Measurements from ENCODE around the gene CPXM2.

CPXM2 gene

DNA sequence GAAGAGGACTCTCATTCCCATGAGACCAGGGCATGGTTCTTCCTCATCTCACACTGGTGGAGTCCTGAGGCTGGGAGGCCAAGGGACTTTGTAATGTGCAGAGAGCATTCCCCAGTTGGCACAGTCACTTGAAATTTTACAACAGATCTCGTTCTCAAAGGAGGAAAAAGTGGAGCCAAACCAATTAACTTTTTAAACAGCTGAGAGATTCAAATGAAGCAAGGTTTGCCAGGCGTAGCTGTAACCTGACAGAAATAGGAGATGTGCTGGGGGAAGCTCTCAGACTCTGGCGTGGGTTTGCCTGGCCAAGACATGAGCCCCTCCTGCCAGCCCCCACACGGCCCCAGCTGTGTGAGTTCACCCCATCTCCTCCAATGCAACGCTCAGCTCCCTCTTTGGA is 12.0 kb upstream of the CPXM2 start:
- DNase-seq = no peak

DNA sequence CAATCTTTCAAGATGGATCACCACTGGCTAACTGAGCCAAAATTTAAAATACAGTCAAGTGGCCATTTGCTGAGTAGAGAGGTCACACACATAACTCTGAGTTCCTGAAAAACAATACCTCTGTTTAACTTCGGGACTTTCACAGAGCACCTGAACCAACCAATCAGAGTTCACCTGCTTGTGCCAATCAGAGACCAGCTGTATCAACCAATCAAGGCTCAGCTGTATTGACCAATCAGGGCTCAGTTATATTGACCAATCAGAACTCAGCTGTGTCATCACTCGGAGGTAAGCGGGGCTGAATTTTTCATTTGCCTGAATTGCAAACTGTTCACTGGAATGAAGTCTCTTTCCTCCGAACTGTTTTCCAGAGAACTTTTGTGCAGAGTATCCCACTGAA is 10.0 kb upstream of the CPXM2 start:
- no peak for DNase-seq

DNA sequence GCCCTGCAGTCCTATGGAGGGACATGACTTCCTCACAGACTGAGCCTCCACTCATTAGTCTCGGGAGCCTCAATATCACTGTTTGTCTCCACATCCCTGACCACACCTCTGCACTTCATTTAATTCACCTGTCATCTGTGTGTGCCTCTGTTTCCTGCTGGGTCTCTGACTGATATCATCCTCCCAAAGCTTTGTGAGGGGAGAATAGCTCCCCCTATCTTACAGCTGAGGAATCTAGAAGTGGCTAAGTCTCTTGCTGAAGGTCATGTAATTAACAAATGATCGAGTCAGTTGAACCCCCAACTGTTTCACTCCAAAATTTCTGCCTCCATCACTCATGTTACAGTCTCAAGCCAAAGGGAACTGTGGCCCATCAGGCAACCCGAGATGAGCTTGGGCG is 5.5 kb upstream of the CPXM2 start:
- no peak for DNase-seq

DNA sequence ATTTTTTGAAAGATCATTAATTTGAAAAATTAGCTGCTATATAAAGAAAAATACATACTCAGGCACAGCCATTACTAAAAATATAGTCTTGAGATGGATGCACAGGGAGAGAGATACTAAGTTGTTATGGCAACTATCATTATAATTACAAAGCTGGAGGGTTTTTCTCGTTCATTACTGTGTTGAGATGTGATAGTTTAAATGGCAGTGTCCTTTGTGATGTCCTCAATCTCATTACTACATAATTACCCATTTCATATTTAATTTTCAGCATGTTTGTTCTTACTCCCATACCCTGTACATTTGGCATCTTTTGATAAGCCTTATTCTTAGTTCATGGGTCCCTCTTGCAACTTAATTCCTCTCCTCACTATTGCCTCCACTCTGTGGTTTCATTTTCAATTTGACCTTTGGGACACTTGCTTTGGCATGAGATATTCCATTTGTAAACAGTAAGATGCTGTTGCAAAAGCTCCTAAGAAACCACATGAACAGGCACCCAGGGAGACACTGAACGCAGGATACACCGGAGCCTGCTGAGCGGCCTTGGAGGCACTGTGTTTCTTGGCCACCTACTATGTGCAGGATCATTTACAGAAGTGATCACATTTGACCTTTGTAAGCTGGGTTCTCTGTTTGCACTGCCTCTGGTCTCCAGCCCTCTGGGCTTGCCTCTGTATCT is 4.8 kb upstream of the CPXM2 start:
- no peak for DNase-seq

DNA sequence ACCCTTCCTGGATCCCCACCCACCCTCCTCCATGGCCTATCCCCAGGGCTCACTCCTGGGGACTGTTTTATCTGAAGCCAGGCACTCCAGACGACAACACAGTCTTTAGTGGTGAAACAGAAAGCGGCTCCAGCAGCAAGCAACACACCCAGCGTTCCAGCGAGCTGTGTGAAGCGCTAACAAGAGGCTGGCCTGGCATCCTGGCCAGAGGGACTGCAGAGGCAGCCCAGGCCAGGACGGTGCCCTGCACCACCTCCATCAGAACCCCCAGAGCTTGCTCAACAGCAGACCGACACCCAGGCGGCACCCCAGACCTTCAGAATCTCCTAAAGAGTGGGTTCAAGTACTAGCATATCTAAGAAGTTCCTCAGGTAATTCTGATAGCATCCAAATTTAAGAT is 2.0 kb upstream of the CPXM2 start:
- DNase-seq = no peak

DNA sequence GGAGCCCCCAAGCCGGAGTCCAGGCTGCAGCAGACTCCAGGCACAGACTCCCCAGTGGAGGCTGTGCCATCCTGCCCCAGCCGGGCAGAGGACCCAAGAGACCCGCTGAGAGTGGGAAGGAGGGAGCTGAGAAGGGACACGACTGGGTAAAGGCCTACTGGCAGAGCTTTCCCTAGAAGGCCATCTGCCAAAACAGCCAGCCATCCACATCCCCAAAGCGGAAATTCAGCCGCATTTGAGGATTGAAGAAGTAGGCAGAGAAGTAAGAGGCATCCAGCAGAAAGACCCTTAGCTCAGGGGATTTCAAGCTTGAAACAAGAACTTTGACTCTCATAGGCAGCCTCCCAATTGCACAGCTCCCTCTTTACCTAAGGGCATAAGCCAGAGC is 857 bp downstream of the CPXM2 start:
- DNase-seq = no peak

DNA sequence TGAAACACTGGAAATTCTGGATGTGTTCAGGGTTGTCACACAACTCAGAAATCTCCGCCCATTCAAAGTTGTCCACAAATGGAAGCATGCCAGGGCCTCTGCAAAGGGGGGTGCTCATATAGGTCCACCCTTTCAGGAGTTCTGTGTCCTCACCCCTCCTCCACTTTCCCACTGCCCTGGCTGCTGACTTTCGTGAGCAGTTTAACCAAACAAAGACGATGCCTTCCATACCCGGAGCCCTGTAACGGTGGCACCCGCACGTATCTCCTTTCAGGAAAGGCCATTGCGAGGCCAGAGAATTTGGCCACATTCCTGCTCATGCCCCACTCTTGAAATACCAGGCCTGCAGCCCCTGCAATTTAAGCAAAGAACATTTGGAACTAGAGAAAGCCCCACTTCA is 1.4 kb downstream of the CPXM2 start:
- no peak for DNase-seq

DNA sequence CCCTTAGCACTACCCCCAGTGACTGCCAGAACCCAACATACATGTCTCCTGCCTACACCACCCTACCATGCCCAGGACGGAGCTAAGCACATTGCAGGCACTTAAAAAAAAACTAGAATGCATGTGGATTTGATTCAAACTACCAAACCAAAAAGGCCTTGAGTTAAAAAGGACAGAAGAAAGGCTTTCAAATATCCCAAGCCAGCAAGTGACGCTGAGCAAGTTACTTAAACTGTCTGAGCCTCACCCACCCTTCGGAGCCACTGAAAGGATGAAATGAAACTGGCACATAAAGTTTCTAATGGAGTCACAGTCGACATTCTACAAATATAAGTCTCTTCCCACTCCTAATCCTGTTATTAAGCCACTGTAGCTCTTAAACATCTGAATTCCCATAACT is 1.8 kb downstream of the CPXM2 start:
- no peak for DNase-seq

DNA sequence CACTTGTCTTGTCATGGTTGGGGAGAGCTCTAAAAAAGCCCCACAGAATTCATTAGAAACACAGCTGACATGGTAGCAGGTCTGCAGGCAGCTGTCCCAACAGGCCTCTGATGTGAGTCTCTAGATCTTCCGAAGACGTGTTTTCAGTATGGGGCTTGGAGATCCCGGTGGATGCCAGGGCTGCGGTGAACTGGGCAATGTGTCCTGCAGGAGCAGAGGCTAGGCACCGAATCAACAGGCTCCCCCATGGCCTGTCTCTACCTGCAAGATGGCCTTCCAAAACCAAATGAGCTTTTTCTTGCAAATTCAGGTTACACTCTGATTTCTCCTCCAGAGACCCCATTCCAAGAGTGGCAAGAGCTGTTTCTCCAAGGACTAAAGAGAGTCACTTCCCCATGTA is 2.9 kb downstream of the CPXM2 start:
- no peak for DNase-seq

DNA sequence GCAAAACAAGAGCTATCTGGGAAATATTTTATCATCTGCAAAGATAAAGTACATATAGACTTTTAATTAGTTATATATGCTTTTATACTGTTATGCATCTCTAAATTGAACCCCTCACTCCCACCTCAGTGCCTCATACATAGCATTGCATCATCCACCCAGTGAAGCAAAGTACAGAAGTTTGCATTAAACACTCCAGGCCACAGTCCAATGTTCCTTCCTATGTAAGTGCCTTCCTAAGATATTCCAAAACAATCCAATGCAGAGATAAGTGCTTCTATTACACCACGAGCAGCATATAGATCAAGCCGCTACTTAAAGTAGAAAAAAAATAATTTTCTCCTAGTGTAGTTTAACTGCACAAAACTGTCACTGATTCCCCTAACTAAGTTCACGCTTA is 3.4 kb downstream of the CPXM2 start:
- DNase-seq = no peak

DNA sequence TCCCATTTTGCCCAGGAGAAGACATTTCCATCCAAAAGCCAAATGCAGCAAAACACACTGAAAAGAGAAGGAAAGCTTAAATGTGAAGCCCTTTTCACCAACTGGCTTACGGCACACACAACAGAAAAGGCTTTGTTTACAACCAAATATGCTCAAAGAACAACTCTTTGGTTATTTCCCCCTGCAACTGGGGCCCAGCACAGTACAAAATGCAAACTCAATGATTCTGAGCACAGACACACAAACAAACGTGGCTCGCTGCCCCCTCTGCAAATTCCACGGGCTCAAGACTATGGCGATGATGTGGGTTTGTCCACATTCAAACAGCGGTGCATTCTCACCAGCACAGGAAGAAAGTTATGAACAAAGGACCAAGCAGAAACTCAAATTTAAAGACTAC is 5.3 kb downstream of the CPXM2 start:
- DNase-seq = no peak

DNA sequence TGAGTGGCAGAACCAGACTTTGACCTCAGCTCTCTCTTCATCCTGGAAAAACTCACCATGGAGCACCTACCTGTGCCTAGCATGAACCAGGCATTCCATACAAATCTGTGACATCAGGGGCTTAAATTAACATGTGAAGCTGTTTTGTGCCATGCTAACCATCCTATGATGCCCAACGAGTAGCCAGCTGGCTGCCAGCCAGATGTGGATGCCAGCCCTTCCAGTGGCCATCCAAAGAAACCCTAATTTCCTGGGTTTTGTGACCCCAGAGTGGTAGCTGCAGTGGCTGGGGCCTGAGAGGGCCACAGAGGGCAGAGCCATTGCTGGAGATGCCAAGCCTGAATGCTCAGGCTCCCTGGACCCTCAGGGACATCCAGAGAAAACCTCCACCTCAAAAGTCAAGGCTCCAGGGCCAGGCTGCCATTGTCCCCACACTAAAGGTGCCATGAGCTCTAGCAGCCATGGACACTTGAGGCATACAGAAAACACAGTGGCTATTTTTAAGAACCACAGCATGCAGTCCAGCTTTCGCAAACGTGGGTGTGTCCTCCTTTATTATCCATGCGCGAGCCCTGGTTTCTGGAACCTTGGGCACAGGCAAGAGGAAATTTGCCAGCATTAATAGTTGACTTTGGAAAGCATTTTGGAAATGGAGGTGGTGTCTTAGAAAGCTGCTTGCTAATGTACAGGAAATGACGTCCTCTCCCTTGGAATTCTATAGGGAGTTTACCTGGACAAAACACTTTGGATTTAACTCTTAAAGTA is 6.0 kb downstream of the CPXM2 start:
- no peak for DNase-seq

DNA sequence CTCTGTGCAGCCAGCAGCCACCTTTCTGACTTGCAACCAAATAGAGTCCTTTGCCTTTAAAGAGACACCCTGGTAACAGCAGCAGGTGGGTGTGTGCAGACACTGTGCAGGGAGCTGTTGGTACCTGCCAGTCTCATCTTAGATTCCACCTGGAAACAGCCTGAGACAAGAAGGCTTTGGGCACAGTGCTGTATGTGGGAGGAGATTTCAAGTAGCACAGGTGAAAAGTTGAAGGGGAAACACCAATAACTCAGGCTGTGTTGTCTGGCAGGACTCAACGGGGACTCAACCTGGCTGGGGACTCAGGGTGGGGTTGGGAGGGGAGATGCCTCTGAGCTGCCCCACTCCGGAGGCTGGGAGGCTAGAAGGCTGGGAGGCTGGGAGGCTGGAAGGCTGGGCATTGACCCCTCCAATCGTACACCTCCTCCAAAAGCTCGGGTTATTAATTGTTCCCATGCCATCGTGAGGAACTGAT is 6.7 kb downstream of the CPXM2 start:
- DNase-seq = no peak

DNA sequence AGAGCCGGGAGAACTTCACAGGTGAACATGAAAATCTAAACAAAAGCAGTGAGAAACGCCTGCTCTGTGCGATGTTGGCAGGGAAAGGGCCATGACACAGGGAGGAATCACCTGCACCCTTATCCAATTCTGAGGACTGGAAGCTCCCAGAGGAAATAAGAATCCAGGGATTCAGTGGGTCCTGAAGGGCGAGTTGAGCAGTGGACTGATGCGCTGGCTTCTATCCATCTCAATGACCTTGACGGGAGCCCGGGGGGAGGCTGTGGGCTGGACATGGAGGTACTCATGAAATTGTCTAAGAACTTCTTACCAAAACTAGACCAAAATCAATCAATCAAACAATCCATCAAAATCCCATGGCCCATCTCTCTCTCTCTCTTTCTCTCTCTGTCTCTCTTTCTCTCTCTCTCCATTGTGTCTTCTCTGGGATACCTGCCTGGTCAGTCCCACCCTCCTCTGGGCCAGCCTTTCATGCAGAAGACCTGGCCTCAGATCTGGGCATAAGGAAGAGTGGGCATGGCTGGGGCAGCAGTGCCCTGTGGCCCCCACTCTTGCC is 7.2 kb downstream of the CPXM2 start:
- no peak for DNase-seq

DNA sequence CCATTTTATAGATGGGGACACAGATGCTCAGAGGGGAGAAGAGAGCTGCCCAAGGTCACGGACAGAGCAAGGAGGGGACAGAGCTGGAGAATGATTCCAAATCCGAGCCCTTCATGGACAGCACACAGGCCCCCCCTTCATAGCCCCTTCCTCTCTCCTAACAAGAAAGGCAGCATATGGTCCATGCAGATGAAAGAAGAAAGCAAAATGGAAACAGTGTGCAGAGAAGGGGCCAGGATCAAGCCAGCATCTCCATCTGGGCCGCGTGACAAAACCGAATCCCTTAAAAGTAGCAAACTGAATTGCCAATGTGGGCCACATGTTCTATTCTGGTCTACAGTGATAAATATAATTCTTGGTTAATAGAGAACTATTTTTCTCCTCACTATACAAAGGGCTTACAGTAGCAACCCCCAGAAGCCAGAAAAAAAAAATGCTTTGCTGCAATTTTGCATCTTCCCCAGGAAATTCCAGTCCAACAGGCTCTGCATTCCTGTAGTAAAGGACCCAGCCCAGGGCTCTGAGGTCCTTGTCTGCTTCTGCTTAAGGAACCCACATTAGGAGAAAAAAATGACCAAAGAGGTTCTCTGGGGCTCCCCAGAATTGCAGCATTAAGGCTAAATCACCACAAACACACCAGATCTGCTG is 7.8 kb downstream of the CPXM2 start:
- no peak for DNase-seq

DNA sequence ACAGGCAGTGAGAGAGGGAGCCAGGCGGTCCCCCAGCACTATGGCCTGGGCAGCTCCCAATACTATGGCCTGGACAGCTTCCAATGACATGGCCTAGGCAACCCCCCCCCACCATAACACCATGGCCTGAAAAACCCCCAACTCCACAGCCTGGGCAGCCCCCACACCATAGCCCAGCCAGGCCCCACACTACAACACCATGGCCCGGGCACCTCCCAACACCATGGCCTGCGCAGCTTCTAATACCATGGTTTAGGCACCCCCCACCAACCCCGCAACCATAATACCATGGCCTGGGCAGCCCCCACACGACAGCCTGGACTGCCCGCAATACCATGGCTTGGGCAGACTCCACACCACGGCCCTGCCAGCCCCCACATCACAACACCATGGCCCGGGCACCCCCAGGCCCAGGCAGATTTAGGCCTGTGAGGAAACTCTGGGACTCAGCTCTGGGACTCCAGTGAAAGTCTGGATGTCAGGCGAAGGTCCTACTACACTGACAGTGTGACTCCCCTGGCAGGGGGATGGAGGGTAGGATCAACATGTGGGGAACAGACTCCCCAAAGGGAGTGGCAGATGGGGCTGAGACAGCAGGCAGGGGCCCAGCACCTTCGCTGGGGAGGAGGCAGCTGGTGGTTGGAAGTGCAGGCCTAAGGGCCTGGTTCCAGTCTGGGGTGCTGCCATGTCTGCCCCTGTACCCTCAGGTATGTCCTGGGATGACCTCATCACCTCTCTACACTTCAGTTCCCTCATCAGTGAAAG is 8.7 kb downstream of the CPXM2 start:
- DNase-seq = no peak

DNA sequence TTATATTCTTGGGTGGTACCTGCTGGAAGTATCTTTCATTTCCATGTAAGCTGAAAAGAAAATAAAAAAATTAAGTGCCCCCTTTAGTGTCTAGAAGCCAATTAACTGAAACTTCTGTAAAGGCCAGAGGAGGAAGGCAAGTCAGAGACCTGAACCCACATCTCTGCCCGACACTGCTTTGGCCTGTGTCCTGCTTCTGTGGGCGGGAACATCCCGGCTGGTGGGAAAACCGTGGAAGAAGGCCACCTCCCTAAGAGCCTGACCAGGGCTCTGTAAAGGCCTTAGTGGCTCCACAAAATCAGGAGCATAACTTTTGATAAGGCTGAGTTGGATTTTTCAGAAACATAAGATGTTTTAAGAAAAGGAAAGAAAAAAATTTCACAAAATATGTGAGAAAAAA is 9.4 kb downstream of the CPXM2 start:
- no peak for DNase-seq

DNA sequence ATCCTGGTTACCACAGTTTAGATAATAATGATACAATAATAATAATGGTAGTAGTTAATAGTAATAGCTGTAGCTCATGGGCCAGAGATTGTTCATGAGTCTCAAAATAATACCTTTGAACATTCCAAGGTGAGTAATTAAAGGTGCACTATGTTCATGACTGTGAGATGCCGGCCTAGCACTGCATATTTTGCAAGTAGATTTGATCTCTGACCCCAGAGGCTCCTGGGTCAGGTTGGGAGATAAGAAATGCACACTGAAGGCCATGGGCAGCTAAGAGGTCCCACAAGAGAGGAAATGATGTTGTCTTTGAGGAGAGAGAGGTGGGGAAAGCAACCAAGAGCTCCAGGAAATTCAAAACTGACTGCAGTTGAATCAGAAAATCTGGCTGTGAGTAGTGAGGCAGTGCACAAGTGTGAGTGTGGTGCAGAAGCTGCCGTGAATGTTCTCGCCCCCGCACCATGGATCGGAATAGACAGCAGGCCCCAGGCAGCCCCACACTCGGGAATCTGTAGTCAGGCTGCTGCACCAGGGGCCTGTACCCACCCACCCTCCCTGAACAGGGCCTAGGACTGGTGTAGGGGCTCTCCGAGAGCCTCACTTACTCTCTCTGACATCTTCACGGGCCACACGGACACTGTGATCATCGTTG is 11.9 kb downstream of the CPXM2 start:
- no peak for DNase-seq

DNA sequence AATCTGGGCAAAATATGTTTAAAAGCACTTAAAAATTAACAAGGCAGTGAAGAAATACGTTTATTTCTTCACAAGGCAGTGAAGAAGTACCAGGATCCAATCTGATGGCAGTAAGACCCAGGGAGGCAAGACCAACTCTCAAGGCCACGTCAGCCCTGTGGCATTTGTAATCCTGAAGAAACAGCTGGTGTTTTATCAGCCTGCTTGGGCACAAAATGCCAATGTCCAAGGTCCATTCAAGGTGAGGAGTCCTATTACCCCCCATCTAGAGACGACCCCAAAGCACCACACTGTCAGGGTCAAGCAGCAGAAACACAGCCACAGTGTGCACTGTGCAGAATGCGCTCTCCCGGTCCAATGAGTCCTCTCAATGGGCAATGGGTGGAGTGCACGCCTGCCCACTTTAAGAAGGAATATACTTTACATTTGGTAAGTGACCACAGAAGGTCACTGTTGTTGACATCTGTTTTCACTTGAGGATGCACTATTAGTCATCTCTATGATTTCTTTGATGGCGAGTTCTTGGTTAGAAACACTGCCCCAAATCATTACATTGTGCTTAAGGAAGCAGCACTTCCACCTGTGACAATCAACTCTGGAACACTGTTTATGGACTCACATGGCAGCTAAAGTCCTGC is 12.8 kb downstream of the CPXM2 start:
- DNase-seq = no peak

DNA sequence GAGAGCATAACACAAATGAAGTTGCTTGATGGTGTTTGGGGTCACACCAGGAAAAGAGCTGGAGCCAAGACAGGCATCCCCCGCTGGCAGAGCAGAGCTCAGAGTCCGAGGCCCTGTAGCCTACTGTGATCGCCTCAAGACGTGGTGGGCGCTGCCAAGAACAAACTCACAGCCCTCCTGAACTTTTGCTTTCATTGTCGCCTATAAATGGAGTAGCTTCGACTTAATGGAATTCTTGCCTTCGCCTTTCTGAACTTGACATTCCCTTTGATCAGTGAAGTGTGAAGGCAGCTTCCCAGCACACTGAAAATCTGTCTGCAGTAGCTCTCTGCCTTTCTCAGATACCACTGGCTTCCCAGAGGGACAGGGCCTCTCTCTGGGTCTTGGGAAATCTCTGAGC is 21.3 kb downstream of the CPXM2 start:
- DNase-seq = no peak

DNA sequence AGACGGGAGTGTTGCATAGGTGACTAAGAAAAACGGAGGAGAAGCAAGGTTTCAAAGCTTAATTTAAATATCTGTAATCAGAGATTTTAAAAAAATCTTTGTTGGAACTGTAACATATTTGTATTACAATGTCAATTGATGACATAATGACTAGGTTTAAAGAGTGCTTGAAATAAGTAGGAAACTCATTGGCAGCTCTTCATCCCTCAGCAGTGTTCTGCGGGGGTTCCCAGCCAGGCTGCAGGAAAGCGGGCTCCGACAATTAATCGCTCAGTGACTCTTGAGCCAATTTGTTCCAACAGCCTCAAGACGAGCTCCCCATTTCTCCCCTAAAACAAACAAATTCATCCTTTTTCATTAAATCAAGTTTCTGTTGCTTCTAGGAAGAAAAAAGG is 22.6 kb downstream of the CPXM2 start:
- no peak for DNase-seq

Measured in NCI-H2171 (cell line).